Omental fat pad (tissue), 4 donors: ENCODE data around the gene CCDC91. TPM values are rescaled to one million over a fixed set of nuclear protein-coding genes. Genes with fewer than 3 reads are reported as not detected.

Experiments
- ATAC-seq: fragments of 150-250 bp; one replicate; pipeline ENCODE4 v1.9.1; 2016; ENCODE audit warnings: mild to moderate bottlenecking, moderate library complexity; ENCODE audit not compliant: low FRiP score
- DNase-seq: peaks from one replicate; pipeline ENCODE4 v3.0.0-alpha.2; 2019; ENCODE audit warnings: low spot score
- CTCF ChIP-seq, 3 donors: fragments of 450-650 bp; IDR thresholded peaks; one replicate each; pipeline ENCODE4 v1.5.1; 2016 to 2017; ENCODE audit warnings: antibody characterized with exemption in 3 of 3, mild to moderate bottlenecking in 3 of 3, moderate library complexity in 2 of 3
- total RNA-seq, 4 donors: library from RNA; depleted of rRNA; stranded (reverse); fragments of >200 nt; gene quantifications; one replicate each; pipeline ENCODE4 v1.1.0, GENCODE V29; 2016

The CCDC91 gene
- total RNA-seq, 4 donors from 2014 or later = 29.3 to 48.9 (median 32.5) TPM

- DNase-seq = no peak
- no peak for TF ChIP-seq CTCF (IDR thresholded peaks at IDR 0.05)
- ATAC-seq = no peak
Observed at GRCh38 chr12:28552251-28552970, 362.2 kb downstream of the CCDC91 start.

GRCh38 chr12:28555748-28556147, 365.5 kb downstream of the CCDC91 start:
- no peak for ATAC-seq
- no peak for DNase-seq
- TF ChIP-seq CTCF (IDR thresholded peaks at IDR 0.05) = no peak

- ATAC-seq (no peak), DNase-seq (no peak)
- no peak for TF ChIP-seq CTCF (IDR thresholded peaks at IDR 0.05)
Observed at GRCh38 chr12:28558250-28558649, 368.0 kb downstream of the CCDC91 start.

- ATAC-seq (no peak), DNase-seq (no peak)
- TF ChIP-seq CTCF (IDR thresholded peaks at IDR 0.05) = no peak
Observed at GRCh38 chr12:28563286-28563685, 373.0 kb downstream of the CCDC91 start.

GRCh38 chr12:28563936-28564335, 373.7 kb downstream of the CCDC91 start:
- no peak for TF ChIP-seq CTCF (IDR thresholded peaks at IDR 0.05)
- ATAC-seq (no peak), DNase-seq (no peak)

- DNase-seq (no peak), ATAC-seq (peak; percentile 52)
- no peak for TF ChIP-seq CTCF (IDR thresholded peaks at IDR 0.05)
Observed at GRCh38 chr12:28568118-28568517, 377.9 kb downstream of the CCDC91 start.

- DNase-seq = no peak
- no peak for TF ChIP-seq CTCF (IDR thresholded peaks at IDR 0.05)
Observed at GRCh38 chr12:28568704-28569103, 378.4 kb downstream of the CCDC91 start.

More at GRCh38 chr12:28568704-28569103, 378.4 kb downstream of the CCDC91 start:
- no peak for ATAC-seq
